Ascending aorta (tissue), 2 donors: ENCODE results near the gene ZNF728. TPM values are rescaled to one million over a fixed set of nuclear protein-coding genes. Genes with fewer than 3 reads are reported as not detected.
"Not testable (repeated sequence)": the region's sequence is repeated elsewhere in the genome, so short reads cannot be mapped to it uniquely, and the experiment has no call there.

Experiments
- DNase-seq, 2 donors: peaks; one replicate each; pipeline ENCODE4 v3.0.0-alpha.2; 2019; ENCODE audit warnings: low spot score in 2 of 2
- H3K27ac ChIP-seq, 2 donors: fragments of 200-600 bp; sonication (generic); one replicate each; pipeline ENCODE4 v1.5.1; 2016 to 2017; ENCODE audit warnings: mild to moderate bottlenecking in 1 of 2
- H3K27me3 ChIP-seq: fragments of 200-600 bp; sonication (generic); one replicate; pipeline ENCODE4 v1.5.1; 2017
- H3K36me3 ChIP-seq, 2 donors: fragments of 200-600 bp; sonication (generic); one replicate each; pipeline ENCODE4 v1.5.1; 2016
- H3K4me1 ChIP-seq, 2 donors: fragments of 200-600 bp; sonication (generic); one replicate each; pipeline ENCODE4 v1.5.1; 2016 to 2017; ENCODE audit warnings: mild to moderate bottlenecking in 1 of 2
- H3K4me3 ChIP-seq, 2 donors: fragments of 200-600 bp; sonication (generic); one replicate each; pipeline ENCODE4 v1.5.1; 2016 to 2017; ENCODE audit warnings: mild to moderate bottlenecking in 1 of 2
- H3K9me3 ChIP-seq, 2 donors: fragments of 200-600 bp; sonication (generic); one replicate each; pipeline ENCODE4 v1.5.1; 2016
- CTCF ChIP-seq, 3 experiments: fragments of 200-600 bp in 2 of 3; fragments of 450-650 bp in 1 of 3; sonication (generic) in 2 of 3; IDR thresholded peaks; one replicate each; pipeline ENCODE4 v1.5.1; 2016 to 2019; ENCODE audit warnings: antibody characterized with exemption in 3 of 3, mild to moderate bottlenecking in 1 of 3, moderate library complexity in 1 of 3
- intact Hi-C: fragments of 100-400 bp; cut with DNase I; formaldehyde crosslinking; loops from one replicate; pipeline ENCODE4 v1.15.1; 2023
- total RNA-seq: library from RNA; depleted of rRNA; stranded (reverse); fragments of >200 nt; gene quantifications from one replicate; pipeline ENCODE4 v1.1.0, GENCODE V29; 2016

The ZNF728 gene
- total RNA-seq, 1 donor from 2014 or later, result 7.0 TPM

- intact Hi-C loops, result no loop called here
- H3K9me3 ChIP-seq, result no peaks in the 10 kb centered on the region
- H3K4me3 ChIP-seq, result no peak overlapping the region
- DNase-seq, result no peak
- H3K4me1 ChIP-seq, result no peaks in the 10 kb centered on the region
- TF ChIP-seq CTCF (IDR thresholded peaks at IDR 0.05), result no peak
- H3K27ac ChIP-seq, result no peak overlapping the region
- H3K27me3 ChIP-seq, result no peaks in the 10 kb centered on the region
- H3K36me3 ChIP-seq, result no peaks in the 10 kb centered on the region
Measured at GRCh38 chr19:23015660-23016059, 12.7 kb upstream of the ZNF728 start.

- H3K4me3 ChIP-seq, H3K27ac ChIP-seq, H3K36me3 ChIP-seq, H3K27me3 ChIP-seq, DNase-seq, H3K4me1 ChIP-seq, intact Hi-C loops: not testable (repeated sequence)
- peaks cover 32 to 88% of the 10 kb centered on the region in 2 donors for H3K9me3 ChIP-seq
Measured at GRCh38 chr19:22994957-22995356, 8.0 kb downstream of the ZNF728 start.

GRCh38 chr19:22976248-22976647, 26.7 kb downstream of the ZNF728 start:
- Histone ChIP-seq H3K27ac (no peak overlapping the region), H3K4me3 (peak overlapping the region in 1 of 2 donors; percentile 18), H3K9me3 (peaks cover 82 to 99% of the 10 kb centered on the region in 2 donors), H3K27me3 (no peaks in the 10 kb centered on the region), H3K36me3 (peaks cover 40 to 41% of the 10 kb centered on the region in 2 donors), H3K4me1 (no peaks in the 10 kb centered on the region)
- intact Hi-C loops, result no loop called here
- TF ChIP-seq CTCF (IDR thresholded peaks at IDR 0.05), result no peak
- no peak for DNase-seq

GRCh38 chr19:22975546-22976136, 27.3 kb downstream of the ZNF728 start:
- intact Hi-C loops, H3K4me1 ChIP-seq, DNase-seq, H3K27ac ChIP-seq, H3K27me3 ChIP-seq: not testable (repeated sequence)
- H3K36me3 ChIP-seq, result peaks cover 40 to 41% of the 10 kb centered on the region in 2 donors
- peak overlapping the region in 1 of 2 donors; percentile 18 for H3K4me3 ChIP-seq
- peaks cover 80 to 99% of the 10 kb centered on the region in 2 donors for H3K9me3 ChIP-seq

- no peak for DNase-seq
- H3K36me3 ChIP-seq, result no peaks in the 10 kb centered on the region
- TF ChIP-seq CTCF (IDR thresholded peaks at IDR 0.05), result no peak
- H3K9me3 ChIP-seq, result peaks cover 22 to 38% of the 10 kb centered on the region in 2 donors
- H3K27me3 ChIP-seq, result no peaks in the 10 kb centered on the region
- intact Hi-C loops, result no loop called here
- no peak overlapping the region for H3K27ac ChIP-seq
- H3K4me3 ChIP-seq, result no peak overlapping the region
- no peaks in the 10 kb centered on the region for H3K4me1 ChIP-seq
Measured at GRCh38 chr19:22945560-22945959, 57.4 kb downstream of the ZNF728 start.

GRCh38 chr19:22935151-22935550, 67.8 kb downstream of the ZNF728 start:
- no peak overlapping the region for H3K4me3 ChIP-seq
- no peak for DNase-seq
- H3K36me3 ChIP-seq, result no peaks in the 10 kb centered on the region
- H3K27me3 ChIP-seq, result no peaks in the 10 kb centered on the region
- H3K27ac ChIP-seq, result no peak overlapping the region
- no peak for TF ChIP-seq CTCF (IDR thresholded peaks at IDR 0.05)
- intact Hi-C loops, result no loop called here
- no peaks in the 10 kb centered on the region for H3K4me1 ChIP-seq
- no peaks in the 10 kb centered on the region for H3K9me3 ChIP-seq

- H3K27me3 ChIP-seq, result not testable (repeated sequence)
Measured at GRCh38 chr19:22927576-22927975, 75.4 kb downstream of the ZNF728 start.

GRCh38 chr19:22925181-22925580, 77.8 kb downstream of the ZNF728 start:
- H3K27ac ChIP-seq, H3K4me1 ChIP-seq, H3K36me3 ChIP-seq, intact Hi-C loops, DNase-seq, H3K4me3 ChIP-seq, H3K9me3 ChIP-seq, H3K27me3 ChIP-seq: not testable (repeated sequence)

More at GRCh38 chr19:22927576-22927975, 75.4 kb downstream of the ZNF728 start:
- H3K27ac ChIP-seq, DNase-seq, H3K4me3 ChIP-seq, H3K36me3 ChIP-seq, H3K9me3 ChIP-seq, intact Hi-C loops, H3K4me1 ChIP-seq: not testable (repeated sequence)
